AG09319 (cell line): ENCODE measurements around the gene EP400.

Source experiments
- DNase-seq: peaks from one replicate; pipeline ENCODE4 v3.0.0-alpha.2; 2010; ENCODE audit warnings: low read depth; ENCODE audit errors: extremely low read depth
- CTCF ChIP-seq: IDR thresholded peaks from 2 replicates; pipeline ENCODE4 v1.5.1; 2011; ENCODE audit warnings: low read depth, mild to moderate bottlenecking, inconsistent platforms, low read length, moderate library complexity

The EP400 gene

GRCh38 chr12:131904346-131904745 lies 45.4 kb upstream of the EP400 start:
- TF ChIP-seq CTCF: no peak

GRCh38 chr12:131905081-131905629 lies 44.6 kb upstream of the EP400 start:
- no peak for DNase-seq
- no peak for TF ChIP-seq CTCF

More at GRCh38 chr12:131904346-131904745, 45.4 kb upstream of the EP400 start:
- no peak for DNase-seq

GRCh38 chr12:131905630-131906091 lies 44.1 kb upstream of the EP400 start:
- no peak for TF ChIP-seq CTCF
- no peak for DNase-seq

- DNase-seq: no peak
- TF ChIP-seq CTCF: no peak
These were observed 42.2 kb upstream of the EP400 start for GRCh38 chr12:131907379-131908091.

- no peak for TF ChIP-seq CTCF
- DNase-seq: no peak
These were observed 41.4 kb upstream of the EP400 start for GRCh38 chr12:131908092-131909080.

GRCh38 chr12:131909081-131909751 lies 40.5 kb upstream of the EP400 start:
- DNase-seq: no peak
- TF ChIP-seq CTCF: no peak
